SK-N-MC (cell line): Measurements from ENCODE around the gene ANKRD33B.

Experiments used
- EZH2 ChIP-seq: fragments of 200-600 bp; sonication (generic); IDR thresholded peaks from one replicate; pipeline ENCODE4 v1.6.1; 2017; ENCODE audit warnings: antibody characterized with exemption
- POLR2AphosphoS5 ChIP-seq: IDR thresholded peaks from 2 replicates; pipeline ENCODE4 v1.6.1; 2012; ENCODE audit warnings: mild to moderate bottlenecking, low read depth, low read length, borderline replicate concordance

GRCh38 chr5:10534561-10535530 is 29.0 kb upstream of the ANKRD33B start:
- TF ChIP-seq POLR2AphosphoS5 (no peak), EZH2 (no peak)
